ENCODE results near the gene SDK2. TPM values are rescaled to one million over a fixed set of nuclear protein-coding genes. Genes with fewer than 3 reads are reported as not detected.
A peak's percentile ranks its signal among the peaks of the same experiment; 100 is the strongest.

The SDK2 gene
- total RNA-seq, 1 donor from 2014 or later = 31.2 TPM

DNA sequence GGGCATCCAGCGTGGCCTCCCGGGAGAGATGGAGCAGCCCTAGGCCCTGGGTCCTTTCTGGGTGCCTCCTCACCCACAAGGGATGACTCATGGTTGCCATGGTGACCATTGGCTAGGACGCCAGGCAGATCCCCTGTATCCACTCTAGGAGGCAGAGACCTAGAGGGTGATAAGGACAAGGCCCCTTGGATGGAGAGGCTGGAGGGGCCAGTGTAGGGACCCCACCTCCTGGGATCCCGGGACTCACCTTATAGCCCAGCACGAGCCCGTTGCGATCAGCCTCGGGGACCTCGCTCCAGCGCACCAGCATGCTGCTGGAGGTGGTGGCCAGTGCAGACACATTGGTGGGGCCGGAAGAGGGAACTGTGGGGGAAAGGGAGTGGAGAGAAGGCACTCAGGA is 250.3 kb downstream of the SDK2 start:
- Mint-ChIP-seq H3K27ac (ENCODE audit: unreplicated experiment) (peak overlapping the region; percentile 62), H3K27me3 (ENCODE audit: low read depth) (no peaks in the 10 kb centered on the region), H3K9me3 (no peaks in the 10 kb centered on the region), H3K36me3 (ENCODE audit: low read depth) (peaks cover 6% of the 10 kb centered on the region), H3K4me1 (peaks cover 46% of the 10 kb centered on the region), H3K4me3 (no peak overlapping the region)
- TF ChIP-seq, protein P1, sequence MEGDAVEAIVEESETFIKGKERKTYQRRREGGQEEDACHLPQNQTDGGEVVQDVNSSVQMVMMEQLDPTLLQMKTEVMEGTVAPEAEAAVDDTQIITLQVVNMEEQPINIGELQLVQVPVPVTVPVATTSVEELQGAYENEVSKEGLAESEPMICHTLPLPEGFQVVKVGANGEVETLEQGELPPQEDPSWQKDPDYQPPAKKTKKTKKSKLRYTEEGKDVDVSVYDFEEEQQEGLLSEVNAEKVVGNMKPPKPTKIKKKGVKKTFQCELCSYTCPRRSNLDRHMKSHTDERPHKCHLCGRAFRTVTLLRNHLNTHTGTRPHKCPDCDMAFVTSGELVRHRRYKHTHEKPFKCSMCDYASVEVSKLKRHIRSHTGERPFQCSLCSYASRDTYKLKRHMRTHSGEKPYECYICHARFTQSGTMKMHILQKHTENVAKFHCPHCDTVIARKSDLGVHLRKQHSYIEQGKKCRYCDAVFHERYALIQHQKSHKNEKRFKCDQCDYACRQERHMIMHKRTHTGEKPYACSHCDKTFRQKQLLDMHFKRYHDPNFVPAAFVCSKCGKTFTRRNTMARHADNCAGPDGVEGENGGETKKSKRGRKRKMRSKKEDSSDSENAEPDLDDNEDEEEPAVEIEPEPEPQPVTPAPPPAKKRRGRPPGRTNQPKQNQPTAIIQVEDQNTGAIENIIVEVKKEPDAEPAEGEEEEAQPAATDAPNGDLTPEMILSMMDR (conservative IDR thresholded peaks at IDR 0.05) = no peak
- DNase-seq (ENCODE audit: low read depth, low spot score) = no peak

DNA sequence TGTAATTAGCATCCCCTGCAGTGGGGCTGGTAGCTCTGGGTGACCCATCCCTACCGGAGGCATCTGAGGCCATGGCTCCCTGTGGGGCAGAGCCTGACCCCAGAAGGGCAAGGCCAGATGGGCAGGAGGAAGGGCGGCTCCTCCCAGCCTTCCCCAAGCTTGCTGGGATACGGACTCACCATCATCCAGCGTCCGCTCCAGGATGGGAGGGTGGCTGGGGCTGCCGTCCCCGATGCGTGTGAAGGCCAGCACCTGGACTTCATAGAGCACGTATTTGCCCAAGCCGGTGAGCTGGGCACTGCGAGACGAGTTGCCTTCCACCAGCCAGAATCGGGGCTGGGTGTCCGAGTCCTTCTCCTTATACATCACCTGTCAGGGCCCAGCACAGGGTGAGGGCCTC is 250.9 kb downstream of the SDK2 start:
- Mint-ChIP-seq H3K27me3 (ENCODE audit: low read depth) (no peaks in the 10 kb centered on the region), H3K27ac (ENCODE audit: unreplicated experiment) (no peak overlapping the region), H3K9me3 (no peaks in the 10 kb centered on the region), H3K36me3 (ENCODE audit: low read depth) (peaks cover 6% of the 10 kb centered on the region), H3K4me3 (no peak overlapping the region), H3K4me1 (peaks cover 46% of the 10 kb centered on the region)
- DNase-seq (ENCODE audit: low read depth, low spot score) = no peak
- TF ChIP-seq, protein P1 (conservative IDR thresholded peaks at IDR 0.05) = no peak

DNA sequence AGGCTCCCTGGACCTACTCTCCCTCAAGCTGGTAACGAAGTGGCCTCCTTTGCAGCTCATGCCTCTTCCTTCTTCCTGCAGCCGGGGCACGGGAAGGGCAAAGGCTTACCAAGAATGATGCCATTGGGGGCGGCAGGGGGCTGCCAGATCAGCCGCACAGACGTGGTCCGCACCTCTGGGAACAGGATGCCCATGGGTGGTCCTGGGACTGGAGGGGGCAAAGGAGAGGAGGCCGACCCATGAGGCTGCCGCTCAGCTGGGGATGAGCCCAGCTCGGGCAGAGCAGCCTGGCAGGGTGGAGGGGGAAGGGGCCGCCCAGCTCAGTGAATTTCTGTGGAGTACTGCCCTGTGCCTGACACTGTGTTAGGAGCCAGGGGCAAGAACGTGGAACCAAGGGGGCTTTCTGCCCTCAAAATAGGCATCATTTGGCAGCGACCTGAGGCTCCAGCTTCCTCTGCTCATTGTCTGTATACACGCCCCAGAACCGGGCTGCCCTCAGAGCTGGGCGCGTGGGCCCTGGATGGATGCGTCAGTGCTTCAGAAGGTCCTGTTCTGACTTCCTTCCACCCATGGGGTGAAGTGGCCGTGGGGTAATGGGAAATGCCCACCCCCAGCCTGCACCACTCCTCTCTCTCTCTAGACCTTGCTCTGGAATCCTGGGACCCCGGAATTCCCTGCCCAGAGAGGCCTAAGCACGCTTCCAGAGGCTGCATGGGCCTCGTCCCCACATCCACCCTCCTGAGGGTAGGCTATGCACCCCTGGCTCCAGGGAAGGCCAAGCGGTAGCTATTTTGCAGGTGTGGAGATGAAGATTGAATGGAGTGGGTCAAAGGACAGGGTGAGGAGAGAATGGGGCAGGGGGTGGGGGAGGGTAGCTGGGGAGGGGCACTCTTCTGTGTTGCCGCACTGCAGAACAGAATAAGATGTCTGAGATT is 252.6 kb downstream of the SDK2 start:
- no peaks in the 10 kb centered on the region for H3K36me3 Mint-ChIP-seq (ENCODE audit: low read depth)
- H3K27ac Mint-ChIP-seq (ENCODE audit: unreplicated experiment) = no peak overlapping the region
- TF ChIP-seq, protein P1 (conservative IDR thresholded peaks at IDR 0.05) = no peak
- no peak overlapping the region for H3K4me3 Mint-ChIP-seq
- H3K27me3 Mint-ChIP-seq (ENCODE audit: low read depth) = no peaks in the 10 kb centered on the region
- peaks cover 34% of the 10 kb centered on the region for H3K4me1 Mint-ChIP-seq
- no peaks in the 10 kb centered on the region for H3K9me3 Mint-ChIP-seq
- DNase-seq (ENCODE audit: low read depth, low spot score) = no peak

DNA sequence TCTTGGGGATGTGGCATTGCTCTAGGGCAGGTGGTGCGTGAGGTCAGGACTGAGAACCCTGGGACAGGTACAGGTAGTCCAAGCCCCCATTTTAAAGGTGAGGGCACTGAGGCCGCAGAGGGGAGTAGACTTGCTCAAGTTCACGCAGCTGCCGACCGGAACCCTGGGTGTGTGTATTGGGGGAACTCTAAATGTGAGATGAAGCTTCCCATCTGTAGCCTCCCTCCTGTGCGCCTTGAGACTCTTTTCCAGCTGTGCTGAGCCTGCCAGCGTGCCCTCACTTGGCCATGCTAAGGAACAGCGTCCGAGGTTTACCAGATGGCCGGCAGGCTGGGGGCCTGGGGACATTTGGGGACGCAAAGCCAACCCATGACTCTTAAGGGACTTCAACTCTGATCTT is 253.4 kb downstream of the SDK2 start:
- peaks cover 28% of the 10 kb centered on the region for H3K4me1 Mint-ChIP-seq

DNA sequence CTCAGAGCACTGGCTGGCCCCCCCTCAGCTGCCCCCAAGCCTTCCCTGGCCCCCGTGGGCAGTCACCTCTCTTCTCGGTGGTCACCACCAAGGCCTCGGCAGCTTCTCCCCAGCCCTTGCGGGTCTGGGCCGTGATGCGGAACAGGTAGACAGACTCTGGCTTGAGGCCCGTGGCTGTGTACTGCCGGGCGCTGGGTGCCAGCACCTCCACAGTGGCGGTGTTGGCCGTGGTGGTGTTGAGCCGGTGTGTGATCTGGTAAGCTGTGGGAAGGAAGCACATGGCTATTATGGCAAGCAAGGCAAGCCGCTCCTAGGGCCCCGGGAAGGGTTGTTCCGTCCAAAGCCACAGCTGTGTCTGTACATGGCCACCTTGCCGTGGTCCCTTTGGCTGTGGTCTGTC is 254.0 kb downstream of the SDK2 start:
- TF ChIP-seq, protein P1 (conservative IDR thresholded peaks at IDR 0.05) = no peak
- H3K36me3 Mint-ChIP-seq (ENCODE audit: low read depth) = peaks cover 3% of the 10 kb centered on the region
- H3K4me1 Mint-ChIP-seq = peaks cover 22% of the 10 kb centered on the region
- DNase-seq (ENCODE audit: low read depth, low spot score) = no peak
- H3K27ac Mint-ChIP-seq (ENCODE audit: unreplicated experiment) = no peak overlapping the region
- no peak overlapping the region for H3K4me3 Mint-ChIP-seq
- no peaks in the 10 kb centered on the region for H3K9me3 Mint-ChIP-seq
- no peaks in the 10 kb centered on the region for H3K27me3 Mint-ChIP-seq (ENCODE audit: low read depth)

More for the DNA sequence above, 253.4 kb downstream of the SDK2 start:
- Mint-ChIP-seq H3K27me3 (ENCODE audit: low read depth) (no peaks in the 10 kb centered on the region), H3K36me3 (ENCODE audit: low read depth) (no peaks in the 10 kb centered on the region), H3K27ac (ENCODE audit: unreplicated experiment) (no peak overlapping the region), H3K9me3 (no peaks in the 10 kb centered on the region), H3K4me3 (no peak overlapping the region)
- no peak for DNase-seq (ENCODE audit: low read depth, low spot score)
- TF ChIP-seq, protein P1 (conservative IDR thresholded peaks at IDR 0.05) = no peak
